Limb (tissue), 2 donors: ENCODE measurements around the gene CWC27.
"Not testable (repeated sequence)": the region's sequence is repeated elsewhere in the genome, so short reads cannot be mapped to it uniquely, and the experiment has no call there.

Experiments
- DNase-seq, 2 donors: peaks; one replicate each; pipeline ENCODE4 v3.0.0-alpha.2; 2016; ENCODE audit errors: extremely low spot score in 2 of 2

CWC27 gene

DNA sequence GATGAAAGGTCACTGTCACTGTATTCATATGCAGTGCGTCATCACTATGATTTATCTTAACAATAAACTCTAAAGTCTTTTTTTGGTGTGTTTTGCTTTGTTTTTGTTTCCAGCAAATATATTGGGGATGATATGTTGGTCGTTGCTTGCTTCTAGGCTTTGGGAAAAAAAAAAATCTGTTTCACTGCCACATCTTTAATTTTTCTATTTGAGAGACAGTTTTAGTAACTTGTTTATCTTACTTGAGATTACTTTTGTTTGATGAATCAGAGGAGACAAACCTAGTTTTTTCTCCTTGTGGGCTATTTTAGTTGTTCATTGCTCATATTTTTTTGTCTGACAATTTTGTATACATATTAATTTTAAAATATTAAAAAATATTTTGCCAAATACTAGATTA lies 19.4 kb downstream of the CWC27 start:
- DNase-seq: no peak

DNA sequence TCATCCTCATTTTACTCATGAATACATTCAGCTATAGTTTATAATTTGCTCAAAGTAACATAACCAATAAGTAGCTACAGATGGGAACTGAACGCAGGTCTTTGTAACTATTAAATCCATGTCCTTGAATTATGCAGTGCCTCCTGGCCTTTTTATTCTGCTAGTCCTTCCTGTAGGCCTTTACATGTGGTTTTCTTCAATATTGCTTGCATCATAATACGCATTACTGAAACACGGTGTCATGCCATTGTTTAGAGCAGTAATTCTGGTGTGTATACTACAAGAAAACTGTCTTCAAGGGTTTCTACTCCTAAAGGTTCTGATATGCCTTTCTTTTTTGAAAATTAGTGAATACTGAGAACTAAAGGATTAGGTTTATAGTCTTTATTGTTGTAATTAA lies 20.7 kb downstream of the CWC27 start:
- no peak for DNase-seq

GRCh38 chr5:64790210-64790609 lies 21.5 kb downstream of the CWC27 start:
- no peak for DNase-seq

GRCh38 chr5:64792469-64792868 lies 23.7 kb downstream of the CWC27 start:
- no peak for DNase-seq

GRCh38 chr5:64794053-64794770 lies 25.5 kb downstream of the CWC27 start:
- DNase-seq: no peak

- no peak for DNase-seq
Measured at GRCh38 chr5:64796301-64796700, 27.6 kb downstream of the CWC27 start.

GRCh38 chr5:64800926-64801325 lies 32.2 kb downstream of the CWC27 start:
- DNase-seq: no peak

DNA sequence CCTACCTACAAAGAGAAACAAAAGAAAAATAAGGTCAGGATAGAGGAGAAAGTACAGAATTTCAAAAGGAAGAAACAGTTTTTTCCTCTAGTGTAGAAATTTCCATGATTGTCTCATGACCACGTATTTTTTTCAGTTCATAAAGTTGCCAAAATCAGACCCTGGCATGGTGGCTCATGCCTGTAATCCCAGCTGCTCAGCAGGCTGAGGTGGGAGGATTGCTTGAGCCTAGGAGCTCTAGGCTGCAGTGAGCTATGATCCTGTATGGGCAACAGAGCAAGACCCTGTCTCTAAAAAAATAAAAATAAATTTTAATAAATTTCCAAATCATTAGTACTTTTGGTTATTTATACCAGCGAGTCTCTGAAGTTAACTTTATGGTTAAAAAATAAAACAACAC lies 37.8 kb downstream of the CWC27 start:
- DNase-seq: no peak

DNA sequence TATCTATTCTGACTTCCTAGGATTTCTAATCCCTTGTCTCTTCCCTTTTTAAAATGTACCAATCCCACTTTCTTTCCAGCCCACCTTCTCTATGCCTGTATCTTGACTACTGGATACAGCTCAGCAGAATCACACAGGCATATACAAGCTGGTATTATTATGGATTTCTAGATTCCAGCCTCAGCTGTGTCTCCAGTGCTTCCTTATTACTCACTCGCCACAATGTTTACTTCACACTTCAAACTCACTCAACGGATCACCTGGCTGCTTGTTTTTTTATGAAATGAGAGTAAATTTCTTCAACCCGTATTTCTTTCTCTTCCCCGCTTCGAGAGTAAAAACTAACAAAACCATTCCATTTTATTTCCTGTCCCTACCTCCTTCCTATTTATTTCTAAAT lies 38.8 kb downstream of the CWC27 start:
- no peak for DNase-seq

DNA sequence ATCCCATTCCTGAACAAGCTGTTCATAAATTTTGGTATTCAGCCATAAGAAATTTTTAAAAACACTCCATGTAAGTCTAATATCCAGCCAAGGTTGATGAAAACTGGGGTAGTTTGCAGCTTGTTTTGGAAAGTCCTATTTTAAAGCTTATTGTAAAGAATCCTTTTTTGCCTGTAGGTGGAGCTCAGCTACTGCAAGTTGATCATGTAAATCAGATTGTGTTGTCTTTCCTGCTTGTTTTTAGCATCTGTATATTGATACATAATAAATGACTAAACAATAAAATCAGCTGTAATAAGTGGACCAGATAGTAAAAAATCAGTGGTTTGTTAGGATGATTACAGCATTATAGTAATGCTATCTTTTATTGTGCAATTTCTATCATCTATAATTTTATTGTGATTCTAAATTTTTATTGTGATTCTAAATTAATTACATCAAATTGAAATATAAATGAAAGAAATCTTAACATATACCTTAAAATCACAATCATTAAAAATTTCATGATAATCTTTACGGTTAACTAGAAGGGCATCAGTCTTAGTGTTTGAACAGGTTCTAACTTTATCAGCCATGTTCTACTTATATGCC lies 42.4 kb downstream of the CWC27 start:
- DNase-seq: peak in 1 of 2 donors; percentile 76

DNA sequence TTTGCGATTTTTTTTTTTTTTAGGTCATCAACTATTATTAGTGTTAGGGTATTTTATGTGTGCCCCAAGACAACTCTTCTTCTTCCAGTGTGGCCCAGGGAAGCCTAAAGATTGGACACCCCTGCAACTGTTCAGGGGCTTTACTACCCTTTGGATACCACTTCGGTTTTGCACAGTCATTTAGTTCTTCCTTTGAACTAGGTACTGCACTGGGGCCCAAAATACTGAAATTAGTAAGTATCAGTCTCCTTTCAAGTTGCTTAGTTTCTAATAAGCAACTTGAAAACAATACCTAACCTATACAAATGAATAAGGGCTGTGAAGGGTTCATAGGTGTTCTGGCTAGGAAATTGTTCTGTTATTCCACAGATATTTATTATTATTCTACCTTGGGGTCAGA lies 45.3 kb downstream of the CWC27 start:
- no peak for DNase-seq

- DNase-seq: no peak
Measured at GRCh38 chr5:64818245-64818644, 49.5 kb downstream of the CWC27 start.

DNA sequence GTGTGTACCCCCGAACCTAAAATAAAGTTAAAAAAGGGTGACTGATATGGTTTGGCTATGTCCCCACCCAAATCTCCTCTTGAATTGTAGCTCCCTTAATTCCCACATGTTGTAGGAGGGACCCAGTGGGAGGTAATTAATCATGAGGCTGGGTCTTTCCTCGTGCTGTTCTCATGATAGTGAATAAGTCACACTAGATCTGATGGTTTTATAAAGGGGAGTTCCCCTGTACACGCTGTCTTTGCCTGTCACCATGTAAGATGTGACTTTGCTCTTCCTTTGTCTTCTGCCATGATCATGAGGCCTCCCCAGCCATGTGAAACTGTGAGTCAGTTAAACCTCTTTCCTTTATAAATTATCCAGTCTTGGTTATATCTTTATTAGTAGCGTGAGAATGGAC lies 50.6 kb downstream of the CWC27 start:
- not testable (repeated sequence) for DNase-seq

DNA sequence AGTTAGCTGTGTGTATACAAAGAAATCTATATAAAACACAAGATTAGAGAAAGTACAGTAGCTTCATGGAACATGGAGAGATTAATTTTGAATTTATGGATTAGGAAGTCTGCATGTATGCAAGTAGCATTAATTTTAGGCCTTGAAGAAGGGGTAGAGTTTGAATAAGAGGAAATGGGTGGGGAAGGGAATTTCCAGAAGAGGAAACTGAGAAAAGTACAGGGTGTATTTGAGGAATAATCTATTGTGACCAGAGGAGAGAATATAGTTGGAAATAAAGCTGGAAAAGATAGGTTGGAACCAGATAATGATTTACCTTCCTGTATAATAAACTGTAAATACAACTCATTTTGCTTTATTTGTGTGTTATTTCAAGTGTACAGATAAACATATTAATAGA lies 53.6 kb downstream of the CWC27 start:
- no peak for DNase-seq

- DNase-seq: no peak
Measured at GRCh38 chr5:64826541-64826940, 57.8 kb downstream of the CWC27 start.

- DNase-seq: no peak
Measured at GRCh38 chr5:64827703-64828102, 59.0 kb downstream of the CWC27 start.

- DNase-seq: not testable (repeated sequence)
Measured at GRCh38 chr5:64830650-64831049, 61.9 kb downstream of the CWC27 start.

GRCh38 chr5:64831996-64832395 lies 63.3 kb downstream of the CWC27 start:
- no peak for DNase-seq

- no peak for DNase-seq
Measured at GRCh38 chr5:64834037-64834436, 65.3 kb downstream of the CWC27 start.

DNA sequence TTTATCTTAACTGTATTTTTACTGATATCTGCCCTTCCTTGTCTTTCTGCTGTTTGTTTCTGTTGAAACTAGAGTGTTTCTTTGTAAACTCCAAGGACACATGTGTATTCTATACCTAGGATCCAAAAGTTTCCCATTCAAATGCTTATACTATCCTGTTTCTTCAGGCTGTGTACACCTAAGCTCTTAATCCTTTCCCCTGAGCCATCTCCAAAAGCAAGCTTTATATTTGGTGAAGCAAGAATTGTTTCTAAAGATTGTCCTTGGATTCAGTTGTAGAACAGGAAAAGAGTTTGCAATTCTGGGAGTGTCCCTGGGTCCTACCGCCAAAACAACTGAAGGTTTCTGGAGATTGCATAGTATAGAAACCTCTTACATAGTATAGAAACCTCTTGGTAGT lies 65.9 kb downstream of the CWC27 start:
- DNase-seq: no peak

DNA sequence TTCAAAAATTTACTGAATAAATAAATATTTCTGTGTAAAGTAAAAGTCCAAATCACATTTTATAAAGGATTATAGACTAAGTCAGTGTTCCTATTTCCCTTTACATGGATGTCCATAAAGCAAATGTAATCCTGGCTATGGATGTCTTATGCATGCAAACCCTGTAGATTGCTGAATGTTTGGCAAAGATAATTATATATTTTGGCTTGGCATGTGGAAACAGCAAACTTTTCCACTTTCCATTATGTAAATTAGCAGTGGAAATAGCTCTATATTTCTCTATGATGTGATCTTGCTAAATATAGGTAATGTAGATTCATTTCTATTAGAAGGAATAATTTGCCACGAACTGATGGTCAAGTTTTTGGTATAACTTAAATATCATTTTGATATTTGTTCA lies 66.5 kb downstream of the CWC27 start:
- no peak for DNase-seq

DNA sequence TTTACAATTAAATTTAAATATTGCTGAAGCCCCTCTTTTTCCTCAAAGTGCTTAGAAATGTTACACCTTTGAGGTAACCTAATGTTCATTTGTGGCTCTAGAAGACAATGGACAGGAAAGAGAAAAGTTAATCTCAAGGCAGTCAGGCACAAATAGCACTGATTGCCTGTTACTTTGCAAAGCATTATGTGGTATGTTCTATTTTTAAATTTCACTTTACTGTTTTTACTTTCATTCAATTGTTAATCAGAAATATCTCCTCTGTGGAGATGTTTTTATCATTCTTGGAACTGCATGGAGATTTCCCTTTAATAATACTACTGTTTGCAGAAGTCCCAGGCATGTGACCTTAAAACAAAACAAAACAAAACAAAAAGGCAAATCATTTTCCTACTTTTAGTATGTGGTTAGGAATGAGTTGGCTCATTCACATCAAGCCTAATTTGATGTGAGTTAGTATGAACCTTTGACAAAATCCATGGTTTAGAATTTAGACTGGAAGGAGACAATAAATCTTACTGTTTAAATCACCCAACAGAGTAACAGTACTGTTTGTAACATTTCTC lies 67.5 kb downstream of the CWC27 start:
- no peak for DNase-seq

DNA sequence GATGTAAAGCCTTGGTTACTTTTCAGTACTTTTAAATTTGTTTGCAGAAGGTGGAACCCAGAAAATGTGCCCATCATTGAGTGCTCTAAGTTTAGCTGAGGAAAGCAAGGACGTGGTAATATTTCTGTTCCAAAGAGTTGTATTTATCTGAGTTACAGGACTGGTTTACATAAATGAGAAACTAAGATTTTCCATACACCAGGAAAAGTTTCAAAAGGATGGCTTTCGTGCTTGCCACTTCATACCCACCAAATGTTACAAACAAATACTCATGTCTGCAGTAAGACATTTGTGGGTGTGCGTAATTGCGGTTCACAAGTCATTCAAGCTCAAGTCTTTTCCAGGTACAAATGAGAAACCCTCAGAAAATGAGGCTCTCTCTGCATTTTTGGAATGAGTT lies 68.1 kb downstream of the CWC27 start:
- DNase-seq: no peak
